ENCODE measurements around the gene RFX2. TPM values are rescaled to one million over a fixed set of nuclear protein-coding genes. Genes with fewer than 3 reads are reported as not detected.

The RFX2 gene
- total and polyA plus RNA-seq, 8 donors: 1.8 to 14.0 (median 3.4) TPM

GRCh38 chr19:6056282-6056741 is 54.0 kb downstream of the RFX2 start:
- peak overlapping the region; percentile 20 to 79 (median 64) for H3K27ac ChIP-seq
- intact Hi-C loops (cut with DNase I): no loop called here
- FAIRE-seq: no peak

GRCh38 chr19:6055013-6055795 is 55.1 kb downstream of the RFX2 start:
- no peak overlapping the region for H3K27ac ChIP-seq

More at GRCh38 chr19:6056282-6056741, 54.0 kb downstream of the RFX2 start:
- H3K4me1 ChIP-seq: peaks cover 0 to 10% (median 0%) of the 10 kb centered on the region in 3 donors
- DNase-seq (peak in 1 of 6 donors; percentile 31), ATAC-seq (peak in 3 of 4 donors; percentile 15 to 22 (median 16))
- no peaks in the 10 kb centered on the region for H3K9me3 ChIP-seq
- no peaks in the 10 kb centered on the region for H3K36me3 ChIP-seq
- no peak overlapping the region for H3K4me3 ChIP-seq
- 62 to 66% methylated on average over 8 of the region's 8 CpGs for WGBS, 2 donors
- TF ChIP-seq CTCF (IDR thresholded peaks at IDR 0.05): no peak
- H3K27me3 ChIP-seq: no peaks in the 10 kb centered on the region

DNA sequence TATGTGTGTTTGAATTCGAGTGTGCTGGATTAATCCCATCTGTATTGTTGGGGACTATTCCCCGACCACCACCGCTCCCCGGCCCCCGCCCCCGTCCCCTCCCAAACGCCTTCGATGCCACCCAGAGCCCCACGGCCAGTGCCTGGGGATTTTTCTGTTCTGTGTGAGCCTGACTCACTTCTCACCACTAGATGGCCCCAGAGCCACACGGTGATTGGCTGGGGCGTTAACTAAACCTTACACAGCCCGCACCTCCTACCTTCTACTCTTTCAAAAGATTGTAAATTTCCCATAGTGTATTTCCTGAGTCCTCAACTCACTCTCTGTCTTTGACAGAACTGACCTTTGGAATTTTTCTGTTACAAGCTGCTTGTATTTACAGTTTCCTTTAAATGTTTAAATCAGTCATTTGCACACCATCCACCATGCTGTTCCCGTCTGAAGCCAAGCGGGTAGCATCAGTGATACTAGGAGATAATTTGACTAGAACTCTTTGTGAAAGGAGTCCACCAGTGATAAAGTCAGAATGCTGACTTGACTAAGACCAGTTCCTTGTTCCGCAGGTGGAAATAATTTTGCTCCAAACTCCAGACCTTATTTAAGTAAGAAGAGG is 61.4 kb downstream of the RFX2 start:
- no peaks in the 10 kb centered on the region for H3K9me3 ChIP-seq
- WGBS, 2 donors: 11 to 15% methylated on average over 15 of the region's 15 CpGs
- H3K27me3 ChIP-seq: no peaks in the 10 kb centered on the region
- intact Hi-C loops (cut with DNase I): loop anchor here in 2 of 3 donors (5.0 to 10.0 kb wide), 2 partner anchors 78 to 256 kb away; no protein-coding TSS in a partner anchor
- no peak overlapping the region for H3K4me3 ChIP-seq
- peaks cover 0 to 5% (median 0%) of the 10 kb centered on the region in 3 donors for H3K4me1 ChIP-seq
- peak; percentile 61 to 82 (median 74) for DNase-seq
- H3K27ac ChIP-seq: no peak overlapping the region
- peak; percentile 97 to 100 (median 100) for ATAC-seq
- peak; percentile 65 to 82 (median 74) for TF ChIP-seq CTCF (IDR thresholded peaks at IDR 0.05)
- FAIRE-seq: peak; percentile 63
- no peaks in the 10 kb centered on the region for H3K36me3 ChIP-seq

More at GRCh38 chr19:6055013-6055795, 55.1 kb downstream of the RFX2 start:
- H3K4me1 ChIP-seq: peaks cover 0 to 10% (median 0%) of the 10 kb centered on the region in 3 donors
- no peaks in the 10 kb centered on the region for H3K27me3 ChIP-seq
- TF ChIP-seq CTCF (IDR thresholded peaks at IDR 0.05): no peak
- H3K36me3 ChIP-seq: no peaks in the 10 kb centered on the region
- WGBS, 2 donors: 83 to 94% methylated on average over 4 of the region's 4 CpGs
- intact Hi-C loops (cut with DNase I): no loop called here
- ATAC-seq (no peak), DNase-seq (no peak), FAIRE-seq (no peak)
- H3K4me3 ChIP-seq: no peak overlapping the region
- no peaks in the 10 kb centered on the region for H3K9me3 ChIP-seq

DNA sequence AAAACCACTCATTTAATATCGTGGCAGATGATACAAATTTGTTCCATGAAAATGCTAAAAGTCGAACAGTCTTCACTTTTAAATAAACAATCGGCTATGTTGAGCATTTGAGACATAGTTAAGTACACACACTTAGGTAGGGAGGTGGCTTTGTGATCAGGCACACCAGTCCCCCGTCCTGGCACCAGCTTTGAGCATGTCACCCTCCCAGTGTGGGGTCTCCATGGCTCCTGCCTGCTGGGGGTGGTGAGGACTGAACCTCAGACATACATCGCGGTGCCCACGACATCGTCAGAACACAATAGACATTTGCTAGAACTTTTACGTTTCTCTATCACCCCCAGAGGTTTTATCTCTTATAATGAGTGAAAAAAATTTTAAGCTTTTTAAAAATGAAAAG is 62.0 kb downstream of the RFX2 start:
- H3K27me3 ChIP-seq: no peaks in the 10 kb centered on the region
- peaks cover 0 to 5% (median 0%) of the 10 kb centered on the region in 3 donors for H3K4me1 ChIP-seq
- FAIRE-seq: no peak
- intact Hi-C loops (cut with DNase I): loop anchor here in 2 of 3 donors (5.0 to 10.0 kb wide), 2 partner anchors 79 to 256 kb away; no protein-coding TSS in a partner anchor
- WGBS, 2 donors: 11% methylated on average over 9 of the region's 9 CpGs
- DNase-seq: no peak
- H3K36me3 ChIP-seq: no peaks in the 10 kb centered on the region
- no peak for TF ChIP-seq CTCF (IDR thresholded peaks at IDR 0.05)
- H3K9me3 ChIP-seq: no peaks in the 10 kb centered on the region
- H3K27ac ChIP-seq: no peak overlapping the region
- no peak overlapping the region for H3K4me3 ChIP-seq
- peak in 3 of 4 donors; percentile 21 to 33 (median 31) for ATAC-seq

Measured in pancreas (tissue), 10 donors.